Activated CD4-positive, alpha-beta T cell treated with anti-CD3 and anti-CD28 coated beads for 4 hours (primary cell): ENCODE measurements around the gene TMPRSS6.
"Not testable (repeated sequence)": the region's sequence is repeated elsewhere in the genome, so short reads cannot be mapped to it uniquely, and the experiment has no call there.

Experiments
- DNase-seq, 2 donors: peaks; one replicate each; pipeline ENCODE4 v3.0.0-alpha.2; 2020

The TMPRSS6 gene

DNA sequence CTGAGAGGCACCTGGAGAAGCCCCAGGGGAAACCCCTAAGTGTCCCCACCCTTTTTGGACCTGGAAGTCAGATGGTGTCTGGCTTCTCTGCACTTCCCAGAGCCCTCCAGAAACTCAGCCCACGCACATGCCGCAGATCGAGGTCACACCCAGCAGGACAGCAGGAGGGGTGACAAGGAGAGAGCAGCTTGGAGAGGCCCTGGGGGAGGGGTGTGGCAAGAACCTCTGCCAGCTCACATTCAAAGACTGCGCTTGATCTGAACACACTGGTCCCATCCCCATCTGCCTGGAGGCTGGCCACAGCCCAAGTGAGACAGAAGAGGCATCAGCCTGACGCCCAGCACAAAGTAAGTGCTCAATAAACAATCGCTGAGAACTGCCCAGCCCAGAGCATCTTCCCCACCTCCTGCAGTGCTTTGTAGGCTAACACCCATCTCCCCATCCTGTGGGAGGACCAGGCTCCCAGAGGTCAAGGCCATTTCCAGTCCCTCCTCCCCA, 21.4 kb downstream of the TMPRSS6 start:
- peak in 1 of 2 donors; percentile 15 for DNase-seq

DNA sequence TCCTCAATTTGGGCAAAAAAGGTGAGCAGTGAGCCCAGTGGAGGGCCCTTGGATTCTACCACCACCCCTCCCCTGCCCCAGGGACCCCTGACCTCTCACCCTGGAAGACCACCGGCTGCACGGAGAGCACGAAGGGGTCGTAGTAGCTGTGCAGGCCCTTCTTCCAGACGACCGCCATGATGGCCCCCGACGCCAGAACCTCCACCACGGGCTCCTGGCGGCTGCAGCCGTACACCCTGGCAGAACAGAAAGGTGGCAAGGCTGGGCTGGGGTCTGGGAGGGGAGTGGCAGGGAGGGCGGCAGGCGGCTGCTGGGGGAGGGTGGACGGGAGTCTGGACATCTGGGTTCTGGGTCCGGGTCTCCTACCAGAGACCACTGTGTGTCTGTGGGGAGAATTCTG, 23.3 kb downstream of the TMPRSS6 start:
- no peak for DNase-seq

DNA sequence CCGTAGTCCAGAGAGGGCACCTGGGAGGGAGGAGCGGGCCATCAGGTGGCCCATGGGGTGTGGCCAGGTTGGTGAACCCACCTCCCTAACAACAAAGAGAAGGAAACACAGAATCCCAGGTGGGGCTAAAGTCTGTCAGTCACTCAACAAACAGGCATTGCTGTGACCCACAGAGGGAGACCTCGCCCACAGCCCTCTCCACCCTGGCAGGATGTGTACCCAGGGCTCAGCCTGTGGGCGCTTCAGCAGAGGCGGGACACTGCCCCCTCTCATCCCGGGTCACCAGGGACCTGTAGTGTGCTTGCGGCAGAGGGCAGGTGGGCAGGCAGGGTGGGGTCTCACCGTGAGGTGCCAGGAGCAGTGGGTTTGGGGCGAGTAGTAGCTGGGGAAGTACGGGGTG, 25.1 kb downstream of the TMPRSS6 start:
- no peak for DNase-seq

DNA sequence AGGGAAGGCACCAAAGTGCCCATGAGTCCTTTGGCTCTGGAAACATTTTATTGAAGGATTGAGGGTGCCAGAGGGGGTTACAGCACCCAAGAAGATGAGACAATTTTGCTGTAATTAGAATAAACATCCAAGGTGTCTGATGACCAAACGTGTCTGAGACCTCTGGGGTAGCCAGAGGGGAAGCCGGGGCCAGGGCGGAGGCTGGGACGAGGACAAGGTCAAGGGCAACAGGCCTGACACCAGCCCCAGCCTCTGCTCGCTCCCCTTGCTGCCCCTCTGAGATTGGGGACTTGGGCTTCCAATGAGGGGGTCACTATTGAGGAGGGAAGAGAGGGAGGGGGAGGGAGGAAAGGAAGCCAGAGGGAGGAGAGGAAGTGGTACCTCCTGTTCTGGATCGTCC, 25.6 kb downstream of the TMPRSS6 start:
- DNase-seq, result no peak

DNA sequence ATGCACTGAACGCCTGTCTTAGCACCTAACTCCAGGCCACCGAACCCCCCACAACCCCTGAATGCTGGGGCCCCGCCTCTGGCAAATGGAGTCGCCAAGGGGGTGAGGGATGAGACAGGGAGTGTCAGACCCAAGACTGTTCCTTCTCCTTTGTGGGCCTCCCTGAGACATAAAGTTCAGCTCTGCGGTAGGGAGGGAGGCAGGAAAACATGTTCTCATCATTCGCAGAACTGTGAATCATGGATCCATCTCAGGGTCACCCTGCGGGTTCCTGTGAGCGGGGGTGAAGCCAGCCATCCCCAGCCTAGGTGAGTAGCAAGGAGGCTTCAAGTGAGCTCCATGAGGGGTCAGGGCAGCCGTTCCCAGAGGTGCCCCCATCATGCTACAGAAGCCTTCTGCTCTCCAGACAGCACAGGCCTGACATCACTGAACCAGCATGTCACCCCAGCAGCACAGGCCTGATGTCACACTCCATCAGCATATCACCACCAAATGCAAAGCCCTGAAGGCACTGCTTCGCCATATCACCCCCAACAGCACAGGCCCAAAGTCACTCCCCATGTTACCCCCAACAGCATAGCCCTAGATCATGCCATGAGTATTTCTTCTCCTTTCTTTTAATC, 27.2 kb downstream of the TMPRSS6 start:
- peak; percentile 32 to 46 for DNase-seq

DNA sequence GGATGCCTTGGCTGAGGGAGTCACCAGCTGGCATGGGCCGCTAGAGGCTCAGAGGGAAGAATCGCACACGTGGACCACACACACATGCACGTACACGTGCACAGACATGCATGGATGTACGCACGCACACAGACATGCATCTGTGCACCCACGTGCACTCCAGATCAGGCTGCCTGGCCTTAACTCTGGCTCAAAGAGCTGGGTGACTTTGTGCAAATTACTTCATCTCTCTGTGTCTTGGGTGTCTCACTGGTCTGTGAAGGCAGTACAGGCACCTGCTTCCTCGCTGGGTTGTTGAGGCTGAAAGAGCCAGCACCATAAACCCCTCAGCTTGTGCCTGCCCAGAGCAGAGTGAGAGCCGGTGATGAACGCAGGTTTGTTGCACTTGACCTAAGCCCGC, 28.7 kb downstream of the TMPRSS6 start:
- DNase-seq, result no peak

DNA sequence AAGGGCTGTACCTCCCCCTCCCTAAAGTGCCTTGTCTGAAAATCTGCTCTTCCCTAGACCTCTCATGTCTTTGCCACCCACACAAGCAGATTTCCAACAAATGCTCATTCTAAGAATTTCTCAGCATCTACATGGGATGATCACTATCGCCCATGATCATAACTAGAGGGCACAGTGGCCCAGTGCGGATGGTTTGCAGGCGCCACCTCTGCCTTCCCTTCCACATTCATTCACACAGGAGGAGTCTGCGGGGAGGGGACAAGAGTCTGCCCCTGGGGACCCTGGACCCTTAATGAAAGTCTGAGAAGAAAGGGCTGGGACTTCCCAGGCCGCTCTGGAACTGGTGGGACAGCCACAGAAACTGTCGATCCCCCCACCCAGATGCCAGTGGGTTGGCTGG, 29.1 kb downstream of the TMPRSS6 start:
- peak in 1 of 2 donors; percentile 26 for DNase-seq

DNA sequence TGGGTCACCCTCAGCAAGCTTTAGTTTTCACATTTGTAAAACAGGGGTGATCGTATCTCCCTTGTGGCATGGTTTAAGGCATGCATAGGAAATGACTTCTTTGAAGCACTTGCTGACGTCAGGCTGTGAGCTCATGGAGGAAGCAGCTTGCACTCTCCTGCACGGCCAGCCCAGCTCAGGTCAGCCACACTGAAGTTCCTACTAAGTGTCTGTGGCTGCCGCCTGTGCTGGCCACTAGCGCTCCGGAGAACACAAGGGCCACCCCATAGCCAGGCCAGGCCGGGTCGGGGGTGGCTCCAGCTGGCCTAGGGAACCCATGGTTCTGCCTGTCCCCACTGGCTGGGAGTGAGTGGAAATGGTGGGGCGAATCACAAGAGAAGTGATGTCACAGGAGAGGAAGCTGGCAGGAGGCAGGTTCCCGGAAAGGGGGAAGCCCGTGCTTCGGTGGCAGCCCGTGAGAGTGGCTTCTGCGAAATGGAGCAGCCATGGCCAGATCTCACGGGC, 29.8 kb downstream of the TMPRSS6 start:
- peak; percentile 82 to 86 for DNase-seq

DNA sequence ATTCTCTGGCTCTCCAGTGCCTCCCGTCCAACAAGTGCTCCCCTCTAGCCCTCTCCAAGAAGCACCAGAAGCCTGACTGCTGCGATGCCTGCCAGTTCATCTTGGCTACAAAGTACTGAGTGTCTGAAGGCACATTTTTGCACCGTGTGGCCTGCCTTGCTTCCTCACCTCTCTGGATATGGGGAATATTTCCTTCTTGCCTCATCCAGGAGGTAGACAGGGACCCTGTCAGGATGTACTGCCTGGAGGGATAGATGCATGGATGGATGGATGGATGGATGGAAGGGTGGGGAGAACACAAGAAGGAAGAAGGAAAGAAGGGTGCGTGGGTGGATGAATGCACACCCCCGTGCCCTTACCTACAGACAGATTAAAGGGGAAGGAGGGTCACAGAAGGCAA, 30.4 kb downstream of the TMPRSS6 start:
- peak; percentile 15 to 20 for DNase-seq

DNA sequence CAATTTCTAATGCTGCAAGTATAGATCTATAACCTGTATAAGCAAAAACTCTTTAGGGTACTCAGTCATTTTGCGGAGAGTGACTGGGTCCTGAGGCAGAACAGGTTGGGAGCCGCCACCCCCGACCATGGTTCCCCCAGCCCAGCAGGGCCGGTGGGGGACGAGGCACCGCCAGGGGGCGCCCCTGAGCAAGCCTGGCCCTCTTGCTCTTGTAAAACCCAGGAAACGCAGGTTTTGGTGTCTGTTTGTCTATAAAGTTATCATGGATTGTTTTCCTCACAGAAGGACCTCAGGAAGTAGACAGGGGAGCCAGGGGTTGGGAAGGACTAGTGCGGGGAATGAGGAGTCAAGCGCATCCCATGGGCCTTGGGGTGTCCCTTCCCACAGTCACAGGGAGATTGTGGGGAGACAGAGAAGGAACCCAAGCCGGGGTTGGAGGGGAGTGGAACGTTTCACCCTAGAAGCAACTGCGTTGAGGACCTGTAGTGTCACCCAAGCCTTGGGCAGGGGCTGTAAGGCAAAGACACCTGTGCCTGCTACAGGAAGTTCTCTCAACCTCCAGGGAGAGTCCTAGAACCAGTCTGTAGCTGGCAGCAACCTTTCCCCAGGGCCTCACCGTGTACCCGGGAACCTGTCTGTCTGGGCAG, 31.6 kb downstream of the TMPRSS6 start:
- DNase-seq, result peak; percentile 79 to 90

DNA sequence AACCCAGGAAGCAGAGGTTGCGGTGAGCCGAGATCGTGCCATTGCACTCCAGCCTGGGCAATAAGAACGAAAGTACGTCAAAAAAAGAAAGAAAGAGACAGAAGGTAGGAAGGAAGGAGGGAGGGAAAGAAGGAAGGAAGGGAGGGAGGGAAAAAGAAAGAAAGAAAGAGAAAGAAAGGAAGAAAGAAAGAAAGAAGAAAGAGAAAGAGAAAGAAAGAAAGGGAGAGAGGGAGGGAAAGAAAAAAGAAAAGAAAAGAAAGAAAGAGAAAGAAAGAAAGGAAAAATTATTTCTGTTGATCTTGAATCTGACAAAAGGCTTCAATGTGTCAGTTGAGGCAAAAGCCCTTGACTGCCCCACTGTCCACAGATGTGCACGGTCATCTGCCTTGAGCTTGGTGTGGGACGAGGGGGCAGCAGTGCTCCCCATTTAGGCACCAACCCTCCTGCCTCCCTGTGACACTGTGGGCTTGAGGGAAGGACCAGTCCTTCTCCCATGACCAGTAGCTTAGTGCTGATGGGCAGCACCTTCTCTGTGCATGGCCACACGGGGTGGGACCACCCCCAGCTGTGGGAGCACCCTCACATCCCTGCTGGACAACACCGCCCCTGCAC, 33.6 kb downstream of the TMPRSS6 start:
- no peak for DNase-seq

DNA sequence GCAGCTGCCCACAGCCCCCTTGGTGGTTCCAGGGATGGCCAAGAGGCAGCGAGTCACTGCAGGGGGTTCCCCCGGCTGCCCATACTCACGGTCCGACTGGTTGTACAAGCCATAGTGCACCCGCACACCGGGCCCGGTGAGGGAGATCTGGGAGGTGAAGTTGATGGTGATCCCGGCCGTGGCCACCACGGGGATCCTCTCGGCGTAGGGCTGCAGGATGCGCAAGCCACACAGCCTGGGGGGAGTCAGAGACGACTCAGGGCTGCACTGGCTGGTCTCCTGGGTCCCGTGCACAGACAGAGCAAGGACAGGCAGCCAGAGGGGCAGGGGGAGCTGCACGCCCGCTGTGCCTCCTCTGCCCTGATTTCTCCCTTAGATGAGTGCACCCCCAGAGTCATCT, 34.5 kb downstream of the TMPRSS6 start:
- DNase-seq, result no peak

DNA sequence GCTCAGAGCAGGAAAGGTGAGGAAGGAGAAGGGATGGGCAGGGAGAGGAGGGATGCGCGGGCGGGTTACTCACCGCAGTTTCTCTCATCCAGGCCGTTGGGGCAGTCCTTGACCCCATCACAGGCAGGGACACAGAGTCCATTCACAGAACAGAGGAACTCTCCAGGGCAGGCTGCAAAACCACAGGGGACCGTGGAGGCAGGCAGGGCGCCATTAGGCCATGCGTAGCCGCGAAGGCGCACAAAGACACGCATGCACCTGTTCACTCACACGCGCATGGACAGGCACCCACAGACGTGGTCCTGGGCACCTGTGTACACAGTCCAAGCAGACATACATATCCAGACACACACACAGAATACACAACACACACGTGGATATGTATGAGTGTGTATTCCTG, 35.0 kb downstream of the TMPRSS6 start:
- DNase-seq, result no peak

DNA sequence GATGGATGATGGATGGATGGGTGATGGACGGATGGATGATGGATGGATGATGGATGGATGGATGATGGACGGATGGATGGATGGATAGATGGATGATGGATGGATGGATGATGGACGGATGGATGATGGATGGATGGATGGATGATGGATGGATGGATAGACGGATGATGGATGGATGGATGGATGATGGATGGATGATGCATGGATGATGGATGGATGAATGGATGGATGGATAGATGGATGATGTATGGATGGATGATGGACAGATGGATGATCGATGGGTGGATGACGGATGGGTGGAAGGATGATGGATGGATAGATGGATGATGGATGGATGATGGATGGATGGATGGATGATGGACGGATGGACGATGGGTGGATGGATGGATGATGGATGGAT, 36.8 kb downstream of the TMPRSS6 start:
- no peak for DNase-seq

DNA sequence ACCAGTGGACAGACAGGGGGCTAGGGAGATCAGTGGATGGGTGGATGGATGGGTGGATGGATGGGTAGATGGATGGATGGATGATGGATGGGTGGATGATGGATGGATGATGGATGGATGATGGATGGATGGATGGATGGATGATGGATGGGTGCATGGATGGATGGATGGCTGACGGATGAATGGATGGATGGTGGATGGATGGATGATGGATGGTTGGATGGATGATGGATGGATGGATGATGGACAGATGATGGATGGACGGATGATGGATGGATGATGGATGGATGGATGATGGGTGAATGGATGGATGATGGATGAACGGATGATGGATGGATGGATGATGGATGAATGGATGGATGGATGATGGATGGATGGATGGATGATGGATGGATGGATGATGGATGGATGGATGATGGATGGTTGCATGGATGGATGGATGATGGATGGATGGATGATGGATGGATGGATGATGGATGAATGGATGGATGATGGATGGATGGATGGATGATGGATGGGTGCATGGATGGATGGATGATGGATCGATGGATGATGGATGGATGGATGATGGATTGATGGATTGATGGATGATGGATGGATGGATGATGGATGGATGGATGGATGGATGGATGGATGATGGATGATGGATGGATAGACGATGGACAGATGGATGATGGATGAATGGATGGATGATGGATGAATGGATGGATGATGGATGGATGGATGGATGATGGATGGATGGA, 37.5 kb downstream of the TMPRSS6 start:
- not testable (repeated sequence) for DNase-seq

DNA sequence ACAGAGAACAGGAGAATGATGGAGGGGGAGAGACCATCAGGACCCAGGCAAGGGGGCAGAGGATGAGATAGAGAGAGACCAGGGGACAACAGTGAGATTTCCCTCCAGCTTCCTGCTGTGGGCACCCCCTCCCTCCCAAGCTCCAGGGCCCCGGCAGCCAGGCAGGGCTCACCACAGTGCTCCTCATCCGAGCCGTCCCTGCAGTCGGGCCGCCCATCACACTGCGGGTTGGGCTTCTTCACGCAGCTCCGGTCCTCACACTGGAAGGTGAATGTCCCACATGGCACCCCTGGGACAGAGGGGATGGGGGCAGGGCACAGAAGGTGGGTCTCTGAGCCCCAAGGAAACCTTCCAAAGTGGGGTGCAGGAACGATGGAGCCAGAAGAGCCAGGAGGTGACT, 38.8 kb downstream of the TMPRSS6 start:
- DNase-seq, result no peak

DNA sequence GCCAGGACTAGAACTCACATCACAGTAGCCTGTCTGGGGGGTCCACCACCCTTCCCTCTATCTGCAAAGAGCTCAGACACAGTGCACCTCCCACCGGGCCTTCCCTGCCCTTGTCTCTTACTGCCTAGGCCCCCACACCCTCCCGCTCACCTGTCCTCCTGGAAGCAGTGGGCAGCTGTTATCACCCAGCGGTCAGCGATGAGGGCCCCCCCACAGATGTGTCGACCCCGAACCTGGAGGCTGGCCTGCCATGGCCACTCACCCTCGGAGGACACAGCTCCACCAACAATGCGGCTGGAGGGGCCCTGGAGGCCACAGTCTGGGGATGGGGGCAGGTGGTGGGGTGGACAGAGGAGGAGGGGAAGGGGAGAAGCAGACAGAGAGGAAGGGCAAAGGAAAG, 39.2 kb downstream of the TMPRSS6 start:
- DNase-seq, result no peak

DNA sequence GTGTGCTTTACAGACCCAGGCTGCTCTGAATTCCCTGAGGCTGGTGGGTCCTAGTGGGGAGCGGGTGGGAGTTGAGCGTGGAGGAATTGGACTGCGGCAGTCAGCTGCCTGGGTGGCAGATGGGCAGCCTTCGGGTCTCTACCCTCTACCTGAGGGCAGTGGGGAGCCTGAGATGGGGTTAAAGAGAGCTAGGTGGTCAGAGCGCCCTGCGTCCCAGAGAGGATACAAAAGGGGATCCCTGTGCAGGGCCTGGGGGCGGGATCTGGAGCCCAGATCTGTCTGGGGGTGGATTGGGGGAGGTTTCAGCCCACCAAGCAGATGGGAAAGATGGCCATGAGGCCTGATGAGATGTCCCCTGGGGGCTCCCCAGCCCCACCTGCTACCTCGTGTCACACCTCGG, 39.8 kb downstream of the TMPRSS6 start:
- DNase-seq, result no peak

DNA sequence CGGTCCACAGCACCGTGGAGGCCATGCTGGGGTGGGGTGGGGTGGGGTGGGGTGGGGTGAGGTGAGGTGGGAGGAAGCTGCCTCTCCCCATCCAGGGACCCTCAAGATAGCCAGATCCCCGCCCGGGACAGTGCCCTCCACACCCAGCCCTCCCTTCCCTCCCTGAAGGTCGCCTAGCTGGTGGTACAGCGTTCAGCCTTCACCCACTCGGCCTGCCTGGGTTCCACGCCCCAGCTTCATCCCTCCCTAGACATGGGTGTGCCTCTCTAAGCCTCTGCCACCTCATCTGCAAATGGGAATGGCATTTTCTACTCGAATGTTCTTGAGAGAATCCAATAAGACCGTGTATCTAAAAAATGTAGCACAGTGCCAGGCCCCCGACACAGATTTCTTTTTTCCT, 40.2 kb downstream of the TMPRSS6 start:
- no peak for DNase-seq

DNA sequence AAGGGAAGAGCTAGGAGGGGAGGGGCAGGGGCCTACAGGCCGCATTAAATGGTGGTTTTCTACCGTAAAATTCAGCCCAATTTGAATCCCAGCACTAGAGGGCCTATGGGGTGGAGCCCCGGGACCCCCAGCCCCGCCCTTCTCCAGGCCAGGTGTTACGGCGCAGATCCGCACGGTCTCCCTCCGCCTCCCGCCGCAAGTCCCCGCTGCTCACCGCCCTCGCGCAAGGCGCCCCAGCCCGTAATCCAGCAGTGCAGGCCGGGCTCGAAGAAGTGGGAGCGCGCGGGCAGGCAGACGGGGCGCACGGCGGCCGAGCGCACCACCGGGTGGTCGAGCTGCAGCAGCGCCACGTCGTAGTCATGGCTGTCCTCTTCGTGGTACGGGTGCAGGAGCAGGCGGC, 40.7 kb downstream of the TMPRSS6 start:
- DNase-seq, result no peak

DNA sequence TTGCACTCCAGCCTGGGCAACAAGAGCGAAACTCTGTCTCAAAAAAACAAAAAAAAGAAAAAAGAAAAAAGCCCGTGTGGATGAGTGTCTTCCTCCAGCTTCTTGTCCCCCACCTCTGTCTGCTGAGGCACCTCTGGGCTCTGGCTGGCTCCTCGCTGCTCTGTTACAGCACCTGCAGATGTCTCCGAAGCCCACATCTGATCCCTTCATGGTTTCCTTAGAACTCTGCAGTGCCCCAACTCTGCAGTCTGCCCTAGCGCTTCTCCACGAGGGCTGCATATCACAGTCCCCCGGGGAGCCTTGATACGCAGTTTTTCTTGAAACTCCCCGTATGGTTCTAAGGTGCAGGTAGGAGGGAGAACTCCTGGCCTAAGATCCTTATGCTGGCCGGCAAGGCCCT, 42.1 kb downstream of the TMPRSS6 start:
- DNase-seq, result no peak

DNA sequence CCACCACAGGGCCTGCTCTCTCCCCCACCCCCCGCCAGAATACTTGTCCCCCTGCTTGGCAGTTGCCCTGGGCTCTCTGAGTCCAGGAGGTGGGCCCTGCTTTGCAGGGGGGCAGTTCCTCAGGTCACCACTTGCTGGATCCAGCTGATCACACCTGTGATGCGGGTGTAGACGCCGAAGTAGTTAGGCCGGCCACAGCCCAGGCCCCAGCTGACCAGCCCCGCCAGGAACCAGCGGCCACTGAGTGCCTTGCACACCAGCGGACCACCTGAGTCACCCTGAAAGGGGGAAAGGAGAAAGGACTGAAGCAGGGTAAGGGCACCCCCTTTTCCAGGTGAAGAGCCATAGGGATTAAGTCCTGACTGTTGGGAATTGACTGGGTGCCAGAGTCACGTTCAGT, 43.6 kb downstream of the TMPRSS6 start:
- DNase-seq, result no peak

DNA sequence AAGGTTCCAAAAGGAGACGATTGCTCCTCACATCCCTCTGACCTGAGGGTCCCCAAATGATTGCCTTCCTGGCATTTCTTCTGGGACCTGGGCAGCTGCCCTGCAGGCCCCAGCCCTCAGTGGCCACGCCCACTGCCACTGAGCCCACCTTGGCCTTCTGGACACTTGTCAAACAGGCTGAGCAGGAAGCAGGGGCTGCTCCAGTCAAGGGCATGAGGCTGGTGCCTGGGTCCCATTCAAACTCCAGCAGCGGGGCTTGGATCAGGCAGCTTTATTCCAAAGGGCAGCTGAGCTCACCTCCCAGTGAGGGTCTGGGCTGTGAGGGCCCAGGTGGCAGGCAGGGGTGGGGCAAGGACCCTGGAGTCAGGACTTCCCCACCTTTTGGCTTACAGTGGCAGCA, 44.3 kb downstream of the TMPRSS6 start:
- DNase-seq, result no peak

DNA sequence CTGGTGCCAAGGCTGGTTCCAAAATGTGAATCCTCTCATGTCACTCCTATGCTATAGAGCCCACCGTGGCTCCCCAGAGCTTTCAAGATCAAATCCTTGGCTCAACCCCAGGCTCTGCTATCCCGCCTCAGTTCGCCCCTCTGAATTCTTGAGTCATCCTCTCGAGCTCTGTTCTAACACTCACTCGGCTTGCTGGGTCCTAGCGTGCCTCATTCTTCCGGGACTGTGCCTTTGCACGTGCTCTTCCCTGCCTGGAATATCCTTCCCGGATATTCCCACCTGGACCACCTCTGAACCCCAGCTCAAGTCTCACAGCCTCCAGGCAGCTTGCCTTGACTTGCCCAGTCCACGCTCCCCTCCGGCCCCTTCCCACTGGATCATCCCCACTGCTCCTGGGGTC, 45.0 kb downstream of the TMPRSS6 start:
- no peak for DNase-seq
